Measurements from ENCODE around the gene KRT2. TPM values are rescaled to one million over a fixed set of nuclear protein-coding genes. Genes with fewer than 3 reads are reported as not detected.

The KRT2 gene
- total and polyA plus RNA-seq, 10 of the 15 experiments (the other 5 are each of a cell fraction or from before 2014, with no cell fraction given) = 0.08 to 0.12 TPM; not detected in 8

DNA sequence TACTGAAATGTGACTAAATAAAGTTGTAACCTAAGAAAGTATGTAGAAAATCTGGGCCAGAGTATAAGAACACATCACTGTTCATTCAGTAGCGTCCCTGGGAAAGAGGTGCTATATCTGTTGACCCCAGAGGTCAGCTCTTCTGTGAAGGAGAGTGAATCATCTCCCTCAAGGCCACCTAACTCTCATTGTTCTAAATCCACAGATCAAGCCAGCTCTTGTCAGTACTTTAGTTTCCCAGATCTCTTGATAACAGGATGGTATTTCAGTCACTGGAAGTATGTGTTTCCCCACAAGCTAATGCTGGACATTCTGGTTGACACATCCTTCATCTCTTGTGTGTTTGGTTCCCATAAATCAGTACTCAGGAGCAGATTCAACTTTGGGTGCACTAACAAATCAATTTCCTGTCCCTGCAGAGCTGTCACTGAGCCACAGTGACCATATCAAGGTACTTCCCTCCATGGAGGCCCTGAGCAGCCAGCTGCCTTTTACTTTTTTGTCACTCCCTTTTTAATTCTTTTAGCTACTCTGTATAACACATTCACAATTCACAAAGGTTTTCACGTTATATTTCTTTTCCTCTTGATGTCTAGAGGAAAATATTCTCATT, 20.4 kb upstream of the KRT2 start (continued):
- TF ChIP-seq, protein P1, sequence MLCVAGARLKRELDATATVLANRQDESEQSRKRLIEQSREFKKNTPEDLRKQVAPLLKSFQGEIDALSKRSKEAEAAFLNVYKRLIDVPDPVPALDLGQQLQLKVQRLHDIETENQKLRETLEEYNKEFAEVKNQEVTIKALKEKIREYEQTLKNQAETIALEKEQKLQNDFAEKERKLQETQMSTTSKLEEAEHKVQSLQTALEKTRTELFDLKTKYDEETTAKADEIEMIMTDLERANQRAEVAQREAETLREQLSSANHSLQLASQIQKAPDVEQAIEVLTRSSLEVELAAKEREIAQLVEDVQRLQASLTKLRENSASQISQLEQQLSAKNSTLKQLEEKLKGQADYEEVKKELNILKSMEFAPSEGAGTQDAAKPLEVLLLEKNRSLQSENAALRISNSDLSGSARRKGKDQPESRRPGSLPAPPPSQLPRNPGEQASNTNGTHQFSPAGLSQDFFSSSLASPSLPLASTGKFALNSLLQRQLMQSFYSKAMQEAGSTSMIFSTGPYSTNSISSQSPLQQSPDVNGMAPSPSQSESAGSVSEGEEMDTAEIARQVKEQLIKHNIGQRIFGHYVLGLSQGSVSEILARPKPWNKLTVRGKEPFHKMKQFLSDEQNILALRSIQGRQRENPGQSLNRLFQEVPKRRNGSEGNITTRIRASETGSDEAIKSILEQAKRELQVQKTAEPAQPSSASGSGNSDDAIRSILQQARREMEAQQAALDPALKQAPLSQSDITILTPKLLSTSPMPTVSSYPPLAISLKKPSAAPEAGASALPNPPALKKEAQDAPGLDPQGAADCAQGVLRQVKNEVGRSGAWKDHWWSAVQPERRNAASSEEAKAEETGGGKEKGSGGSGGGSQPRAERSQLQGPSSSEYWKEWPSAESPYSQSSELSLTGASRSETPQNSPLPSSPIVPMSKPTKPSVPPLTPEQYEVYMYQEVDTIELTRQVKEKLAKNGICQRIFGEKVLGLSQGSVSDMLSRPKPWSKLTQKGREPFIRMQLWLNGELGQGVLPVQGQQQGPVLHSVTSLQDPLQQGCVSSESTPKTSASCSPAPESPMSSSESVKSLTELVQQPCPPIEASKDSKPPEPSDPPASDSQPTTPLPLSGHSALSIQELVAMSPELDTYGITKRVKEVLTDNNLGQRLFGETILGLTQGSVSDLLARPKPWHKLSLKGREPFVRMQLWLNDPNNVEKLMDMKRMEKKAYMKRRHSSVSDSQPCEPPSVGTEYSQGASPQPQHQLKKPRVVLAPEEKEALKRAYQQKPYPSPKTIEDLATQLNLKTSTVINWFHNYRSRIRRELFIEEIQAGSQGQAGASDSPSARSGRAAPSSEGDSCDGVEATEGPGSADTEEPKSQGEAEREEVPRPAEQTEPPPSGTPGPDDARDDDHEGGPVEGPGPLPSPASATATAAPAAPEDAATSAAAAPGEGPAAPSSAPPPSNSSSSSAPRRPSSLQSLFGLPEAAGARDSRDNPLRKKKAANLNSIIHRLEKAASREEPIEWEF (IDR thresholded peaks at IDR 0.05; ENCODE audit: insufficient replicate concordance, low read depth, low read length) = no peak
- TF ChIP-seq WRNIP1 (IDR thresholded peaks at IDR 0.05; ENCODE audit: borderline replicate concordance, low read depth, low read length) (no peak), ZBED1 (IDR thresholded peaks at IDR 0.05; ENCODE audit: borderline replicate concordance) (no peak)
- TF ChIP-seq, protein P2, sequence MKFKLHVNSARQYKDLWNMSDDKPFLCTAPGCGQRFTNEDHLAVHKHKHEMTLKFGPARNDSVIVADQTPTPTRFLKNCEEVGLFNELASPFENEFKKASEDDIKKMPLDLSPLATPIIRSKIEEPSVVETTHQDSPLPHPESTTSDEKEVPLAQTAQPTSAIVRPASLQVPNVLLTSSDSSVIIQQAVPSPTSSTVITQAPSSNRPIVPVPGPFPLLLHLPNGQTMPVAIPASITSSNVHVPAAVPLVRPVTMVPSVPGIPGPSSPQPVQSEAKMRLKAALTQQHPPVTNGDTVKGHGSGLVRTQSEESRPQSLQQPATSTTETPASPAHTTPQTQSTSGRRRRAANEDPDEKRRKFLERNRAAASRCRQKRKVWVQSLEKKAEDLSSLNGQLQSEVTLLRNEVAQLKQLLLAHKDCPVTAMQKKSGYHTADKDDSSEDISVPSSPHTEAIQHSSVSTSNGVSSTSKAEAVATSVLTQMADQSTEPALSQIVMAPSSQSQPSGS (IDR thresholded peaks at IDR 0.05; ENCODE audit: low read length) = no peak
- TF ChIP-seq, protein P3, sequence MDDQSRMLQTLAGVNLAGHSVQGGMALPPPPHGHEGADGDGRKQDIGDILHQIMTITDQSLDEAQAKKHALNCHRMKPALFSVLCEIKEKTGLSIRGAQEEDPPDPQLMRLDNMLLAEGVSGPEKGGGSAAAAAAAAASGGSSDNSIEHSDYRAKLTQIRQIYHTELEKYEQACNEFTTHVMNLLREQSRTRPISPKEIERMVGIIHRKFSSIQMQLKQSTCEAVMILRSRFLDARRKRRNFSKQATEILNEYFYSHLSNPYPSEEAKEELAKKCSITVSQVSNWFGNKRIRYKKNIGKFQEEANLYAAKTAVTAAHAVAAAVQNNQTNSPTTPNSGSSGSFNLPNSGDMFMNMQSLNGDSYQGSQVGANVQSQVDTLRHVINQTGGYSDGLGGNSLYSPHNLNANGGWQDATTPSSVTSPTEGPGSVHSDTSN (IDR thresholded peaks at IDR 0.05; ENCODE audit: insufficient replicate concordance, low read depth, low read length) = no peak

Measured in GM12878 (cell line).